Ovary (tissue), 9 donors: Measurements from ENCODE around the gene SIPA1L3. TPM values are rescaled to one million over a fixed set of nuclear protein-coding genes. Genes with fewer than 3 reads are reported as not detected.

ENCODE experiments used
- DNase-seq, 5 donors: peaks; one replicate each; pipeline ENCODE4 v3.0.0-alpha.2; 2019 to 2020
- H3K27ac ChIP-seq, 2 donors: fragments of 200-600 bp; one replicate each; pipeline versions ENCODE4 v1.5.1 to v1.8.0; 2019 to 2022
- H3K27me3 ChIP-seq: fragments of 200-600 bp; one replicate; pipeline ENCODE4 v1.8.0; 2022
- H3K36me3 ChIP-seq: fragments of 200-600 bp; sonication (generic); one replicate; pipeline ENCODE4 v1.5.1; 2019
- H3K4me1 ChIP-seq: one replicate; pipeline ENCODE4 v1.8.1; 2013; ENCODE audit warnings: mild to moderate bottlenecking, moderate library complexity; ENCODE audit not compliant: insufficient read depth
- H3K4me3 ChIP-seq: fragments of 200-600 bp; sonication (generic); one replicate; pipeline ENCODE4 v1.5.1; 2017
- H3K9me3 ChIP-seq, 2 donors: fragments of 200-600 bp in 1 of 2; sonication (generic) in 1 of 2; one replicate each; pipeline versions ENCODE4 v1.5.1 to v1.8.1; 2013 to 2019; ENCODE audit warnings: mild to moderate bottlenecking in 1 of 2, moderate library complexity in 1 of 2
- EP300 ChIP-seq: sonication (generic); formaldehyde crosslinking; IDR thresholded peaks from one replicate; pipeline ENCODE4 v1.6.1; 2017; ENCODE audit warnings: antibody characterized with exemption
- POLR2A ChIP-seq: fragments of 450-650 bp; IDR thresholded peaks from one replicate; pipeline ENCODE4 v1.6.1; 2017; ENCODE audit warnings: antibody characterized with exemption, mild to moderate bottlenecking, moderate library complexity
- WGBS, 3 donors: extraction: QIAGEN DNeasy Blood & Tissue Kit in 1 of 3; methylation state at CpG; one replicate each; pipeline versions ENCODE4 v1.1.5 to v1.1.7; 2013 to 2017; 5-methylcytosine and 5-hydroxymethylcytosine counted together
- intact Hi-C, 4 donors: fragments of 100-400 bp; cut with DNase I; formaldehyde crosslinking; loops; one replicate each; pipeline versions ENCODE4 v1.11.0 to v1.15.1; 2022 to 2023
- polyA plus RNA-seq, 2 donors: library from polyadenylated mRNA; stranded (reverse); fragments of 200-250 nt in 1 of 2; fragments of 350-450 nt in 1 of 2; fragmentation: Illumina TruSeq in 1 of 2; extraction: RNeasy Lipid Tissue Mini Kit (QIAGEN cat#74804) in 1 of 2; gene quantifications; one replicate each; pipeline ENCODE4 v1.2.3, GENCODE V29; 2013 to 2014
- total RNA-seq, 7 donors: library from RNA; depleted of rRNA in 2 of 7; stranded (reverse); fragments of >200 nt in 2 of 7; fragmentation: NEBNext Ultra II Directional in 3 of 7; extraction: Animal tissue kit (Norgen Biotek cat#: 25700) in 3 of 7; gene quantifications; one replicate each; pipeline versions ENCODE4 v1.1.0 to v1.2.4, GENCODE V29; 2016 to 2023
- TF ChIP-seq, protein P1 (sequence below), 3 donors: fragments of 450-650 bp in 2 of 3; fragments of 200-600 bp in 1 of 3; IDR thresholded peaks; one replicate each; pipeline versions ENCODE4 v1.5.1 to v1.8.0; 2016 to 2022; ENCODE audit warnings: antibody characterized with exemption in 3 of 3, mild to moderate bottlenecking in 1 of 3
- donor health status: DM: no; HTN: no; CAD: no; lungs with moderate emphysema.
- donor health status: DM: no; HTN: no; CAD: no.
- donor health status: Bipolar disorder and iron deficiency.
- donor health status: DM: yes; HTN: yes; CAD: no.
- donor health status: DM: no; HTN: no; CAD: no.
- donor health status: DM: yes; HTN: yes; CAD: no.

The SIPA1L3 gene
- total and polyA plus RNA-seq, 9 donors = 4.5 to 27.9 (median 18.2) TPM

DNA sequence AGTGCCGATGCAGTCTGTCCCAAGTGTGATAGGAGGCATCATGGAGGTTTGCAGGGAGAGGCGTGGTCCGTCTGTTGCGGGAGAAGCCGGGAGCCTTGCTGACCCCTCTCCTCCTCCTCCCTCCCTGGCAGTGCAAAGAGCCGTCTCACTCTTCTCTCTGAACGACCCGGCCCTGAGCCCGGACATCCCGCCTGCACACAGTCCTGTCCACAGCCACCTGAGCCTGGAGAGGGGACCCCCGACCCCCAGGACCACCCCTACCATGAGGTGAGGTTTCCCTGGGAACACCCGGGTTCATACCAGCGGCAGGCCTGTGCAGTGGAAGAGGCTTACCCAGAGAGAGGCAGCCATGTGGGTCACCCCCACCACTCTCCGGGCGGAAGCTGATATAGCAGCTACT is 294.7 kb downstream of the SIPA1L3 start:
- H3K27ac ChIP-seq = no peak overlapping the region
- no peak for DNase-seq
- no peak for TF ChIP-seq EP300
- TF ChIP-seq POLR2A = no peak
- TF ChIP-seq, protein P1, sequence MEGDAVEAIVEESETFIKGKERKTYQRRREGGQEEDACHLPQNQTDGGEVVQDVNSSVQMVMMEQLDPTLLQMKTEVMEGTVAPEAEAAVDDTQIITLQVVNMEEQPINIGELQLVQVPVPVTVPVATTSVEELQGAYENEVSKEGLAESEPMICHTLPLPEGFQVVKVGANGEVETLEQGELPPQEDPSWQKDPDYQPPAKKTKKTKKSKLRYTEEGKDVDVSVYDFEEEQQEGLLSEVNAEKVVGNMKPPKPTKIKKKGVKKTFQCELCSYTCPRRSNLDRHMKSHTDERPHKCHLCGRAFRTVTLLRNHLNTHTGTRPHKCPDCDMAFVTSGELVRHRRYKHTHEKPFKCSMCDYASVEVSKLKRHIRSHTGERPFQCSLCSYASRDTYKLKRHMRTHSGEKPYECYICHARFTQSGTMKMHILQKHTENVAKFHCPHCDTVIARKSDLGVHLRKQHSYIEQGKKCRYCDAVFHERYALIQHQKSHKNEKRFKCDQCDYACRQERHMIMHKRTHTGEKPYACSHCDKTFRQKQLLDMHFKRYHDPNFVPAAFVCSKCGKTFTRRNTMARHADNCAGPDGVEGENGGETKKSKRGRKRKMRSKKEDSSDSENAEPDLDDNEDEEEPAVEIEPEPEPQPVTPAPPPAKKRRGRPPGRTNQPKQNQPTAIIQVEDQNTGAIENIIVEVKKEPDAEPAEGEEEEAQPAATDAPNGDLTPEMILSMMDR (IDR thresholded peaks at IDR 0.05) = no peak
- 84 to 88% (median 84%) methylated on average over 15 of the region's 15 CpGs for WGBS, 3 donors
- H3K4me1 ChIP-seq = no peaks in the 10 kb centered on the region
- no peaks in the 10 kb centered on the region for H3K36me3 ChIP-seq
- H3K9me3 ChIP-seq = no peaks in the 10 kb centered on the region
- H3K4me3 ChIP-seq = no peak overlapping the region
- H3K27me3 ChIP-seq = no peaks in the 10 kb centered on the region
- intact Hi-C loops = no loop called here

DNA sequence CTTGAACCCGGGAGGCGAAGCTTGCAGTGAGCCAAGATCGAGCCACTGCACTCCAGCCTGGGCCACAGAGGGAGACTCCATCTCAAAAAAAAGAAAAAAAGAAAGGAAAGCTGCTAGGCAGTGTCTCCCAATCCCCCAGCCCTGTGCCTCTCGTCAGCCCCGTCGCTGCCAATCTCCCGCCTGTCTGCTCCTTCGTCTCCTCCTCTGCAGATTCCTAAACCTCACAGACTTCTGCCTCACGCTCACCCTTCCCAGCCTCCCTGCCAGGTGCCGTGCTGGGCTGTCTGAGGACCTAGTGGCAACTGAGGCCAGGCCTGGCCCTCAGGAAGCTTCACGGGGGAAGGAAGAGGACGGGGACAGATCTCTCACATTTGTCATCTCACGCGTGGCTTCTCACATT is 295.5 kb downstream of the SIPA1L3 start:
- TF ChIP-seq POLR2A (no peak), EP300 (no peak)
- TF ChIP-seq, protein P1 (IDR thresholded peaks at IDR 0.05) = no peak
- WGBS, 3 donors = 91 to 94% (median 94%) methylated on average over 14 of the region's 14 CpGs
- no peak for DNase-seq
- no peaks in the 10 kb centered on the region for H3K9me3 ChIP-seq
- H3K4me3 ChIP-seq = no peak overlapping the region
- H3K36me3 ChIP-seq = no peaks in the 10 kb centered on the region
- H3K4me1 ChIP-seq = no peaks in the 10 kb centered on the region
- H3K27me3 ChIP-seq = no peaks in the 10 kb centered on the region
- H3K27ac ChIP-seq = no peak overlapping the region
- intact Hi-C loops = no loop called here

DNA sequence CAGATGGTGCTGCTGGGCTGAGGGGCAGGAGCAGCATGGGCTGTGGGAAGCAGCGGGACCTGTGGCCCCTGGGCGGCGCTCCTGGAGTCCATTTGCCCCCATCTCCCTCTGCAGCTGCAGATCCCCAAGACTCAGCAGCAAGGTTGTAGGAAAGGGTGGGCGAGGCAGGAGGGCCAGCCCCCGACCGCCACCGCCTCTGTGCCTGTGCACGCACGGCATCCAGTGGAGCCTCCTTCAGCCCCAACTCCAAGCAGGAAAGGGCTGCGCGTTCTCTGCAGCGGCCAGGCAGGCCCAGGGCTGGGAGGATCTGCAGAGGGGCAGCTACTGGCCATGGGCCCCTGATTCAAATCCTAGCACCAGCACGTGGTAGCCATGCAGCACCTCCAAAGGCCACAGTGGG is 296.2 kb downstream of the SIPA1L3 start:
- Histone ChIP-seq H3K27ac (no peak overlapping the region), H3K9me3 (no peaks in the 10 kb centered on the region), H3K4me3 (no peak overlapping the region), H3K27me3 (no peaks in the 10 kb centered on the region), H3K4me1 (no peaks in the 10 kb centered on the region), H3K36me3 (no peaks in the 10 kb centered on the region)
- TF ChIP-seq, protein P1 (IDR thresholded peaks at IDR 0.05) = no peak
- no peak for TF ChIP-seq POLR2A
- TF ChIP-seq EP300 = no peak
- 88 to 98% (median 91%) methylated on average over 13 of the region's 13 CpGs for WGBS, 3 donors
- intact Hi-C loops = no loop called here
- no peak for DNase-seq

DNA sequence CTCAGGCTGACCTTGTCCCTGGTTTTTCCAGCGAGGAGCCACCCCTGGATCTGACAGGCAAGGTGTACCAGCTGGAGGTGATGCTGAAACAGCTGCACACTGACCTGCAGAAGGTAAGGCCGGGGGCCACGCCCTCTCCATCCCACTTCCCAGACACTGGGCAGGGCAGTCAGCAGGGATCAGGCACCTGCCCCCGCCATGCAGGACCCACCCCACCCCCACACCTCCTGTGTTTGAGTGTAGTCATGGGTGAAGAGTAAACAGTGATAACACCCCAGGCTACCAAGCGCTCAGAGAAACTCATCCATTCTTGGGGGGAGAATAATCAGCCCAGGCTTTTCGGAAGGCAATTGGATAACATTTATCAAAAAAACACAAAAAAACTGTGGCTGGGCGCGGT is 297.1 kb downstream of the SIPA1L3 start:
- Histone ChIP-seq H3K4me1 (no peaks in the 10 kb centered on the region), H3K36me3 (no peaks in the 10 kb centered on the region), H3K27ac (no peak overlapping the region), H3K4me3 (no peak overlapping the region), H3K27me3 (no peaks in the 10 kb centered on the region), H3K9me3 (no peaks in the 10 kb centered on the region)
- intact Hi-C loops = no loop called here
- TF ChIP-seq, protein P1 (IDR thresholded peaks at IDR 0.05) = no peak
- no peak for TF ChIP-seq POLR2A
- no peak for TF ChIP-seq EP300
- DNase-seq = no peak
- 90 to 94% (median 94%) methylated on average over 8 of the region's 8 CpGs for WGBS, 3 donors

DNA sequence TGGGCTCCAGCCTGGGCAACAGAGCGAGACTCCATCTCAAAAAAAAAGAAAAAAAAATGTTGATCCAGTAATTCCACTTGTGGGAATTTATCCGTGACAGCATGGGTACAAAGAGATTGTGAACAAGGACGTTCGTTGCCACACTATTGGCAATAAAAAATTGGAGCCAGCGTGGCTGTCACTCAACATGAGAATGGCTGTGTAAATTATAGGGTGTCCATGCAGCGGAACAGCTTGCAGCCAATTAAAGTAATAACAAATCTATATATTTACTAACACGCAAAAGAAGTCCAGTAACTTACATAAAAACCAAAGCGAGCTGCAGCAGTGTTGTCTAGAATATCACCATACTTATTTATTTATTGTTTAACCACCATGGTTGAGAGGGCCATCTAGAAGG is 297.7 kb downstream of the SIPA1L3 start:
- Histone ChIP-seq H3K27ac (no peak overlapping the region), H3K36me3 (no peaks in the 10 kb centered on the region), H3K4me1 (no peaks in the 10 kb centered on the region), H3K9me3 (no peaks in the 10 kb centered on the region), H3K27me3 (no peaks in the 10 kb centered on the region), H3K4me3 (no peak overlapping the region)
- TF ChIP-seq POLR2A (no peak), EP300 (no peak)
- TF ChIP-seq, protein P1 (IDR thresholded peaks at IDR 0.05) = no peak
- DNase-seq = no peak
- intact Hi-C loops = no loop called here
- WGBS, 3 donors = 96 to 97% (median 96%) methylated on average over 8 of the region's 8 CpGs
